ENCODE results near the gene NRXN2.

The NRXN2 gene

DNA sequence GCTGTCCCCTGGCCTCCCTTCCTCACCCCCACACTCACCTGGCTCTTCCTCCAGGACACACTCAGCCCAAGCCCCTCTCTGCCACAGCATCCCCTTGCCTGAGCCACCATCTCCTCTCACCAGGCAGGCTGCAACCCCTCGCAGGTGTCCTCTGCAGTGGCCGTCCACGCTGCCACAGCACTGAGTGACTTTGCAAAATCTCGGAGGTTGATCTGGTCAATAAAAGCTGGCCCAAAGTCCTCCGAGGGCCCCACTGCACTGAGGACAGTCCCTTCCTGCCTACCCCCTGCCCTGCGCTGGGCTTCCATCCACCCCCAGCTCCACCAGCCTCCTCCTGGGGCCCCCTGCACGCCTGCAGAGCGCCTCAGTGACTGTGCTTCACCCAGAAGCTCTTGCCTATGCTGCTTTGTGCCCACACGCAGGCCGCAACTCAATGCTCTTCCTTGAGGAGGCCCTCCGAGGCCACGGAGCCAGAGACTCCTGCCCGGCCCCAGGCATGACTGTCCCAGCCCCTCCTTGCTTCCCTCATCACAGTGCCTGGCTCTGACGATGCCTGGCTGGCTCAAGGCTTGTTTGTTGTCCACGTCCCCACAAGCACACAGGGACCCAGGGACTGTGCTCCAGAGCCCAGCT is 162.7 kb downstream of the NRXN2 start:
- DNase-seq, result no peak

DNA sequence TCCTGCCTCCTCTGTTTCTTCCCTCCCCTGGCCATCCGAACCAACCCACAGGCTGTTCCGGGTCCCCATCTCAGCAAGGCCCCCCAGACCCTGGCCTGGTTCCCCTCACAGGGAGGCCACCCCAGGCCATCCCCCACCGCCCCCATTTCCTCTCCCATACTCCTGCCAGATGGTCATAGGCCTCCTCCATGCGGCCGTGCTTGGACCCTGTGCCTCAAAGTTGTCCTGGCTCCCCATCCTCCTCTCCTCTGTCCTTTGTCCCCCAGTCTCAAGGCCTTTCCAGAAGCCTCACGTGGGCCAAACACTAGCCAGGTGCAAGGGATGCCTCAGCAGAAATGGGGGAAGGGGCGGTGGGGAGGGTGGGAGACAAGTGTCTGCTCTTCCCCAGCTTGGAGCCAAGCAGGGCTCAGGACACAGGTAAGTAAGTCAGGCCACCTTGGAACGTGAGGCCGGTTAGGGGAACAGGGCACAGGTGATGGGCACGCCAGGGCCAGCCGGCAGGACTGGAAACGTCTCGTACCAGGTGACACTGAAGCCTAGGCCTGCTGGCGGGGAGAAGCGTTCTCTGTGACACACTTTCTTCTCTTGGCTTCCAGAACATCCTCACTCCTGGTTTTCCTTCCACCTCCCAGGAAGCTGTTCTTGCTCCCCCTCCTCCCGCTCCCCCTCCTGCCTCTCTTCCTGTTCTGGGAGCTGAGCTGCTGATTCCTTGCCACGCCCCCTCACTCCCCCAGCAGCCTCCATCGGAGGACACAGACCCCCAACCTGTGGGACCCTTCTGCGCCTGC is 163.5 kb downstream of the NRXN2 start:
- no peak for DNase-seq

DNA sequence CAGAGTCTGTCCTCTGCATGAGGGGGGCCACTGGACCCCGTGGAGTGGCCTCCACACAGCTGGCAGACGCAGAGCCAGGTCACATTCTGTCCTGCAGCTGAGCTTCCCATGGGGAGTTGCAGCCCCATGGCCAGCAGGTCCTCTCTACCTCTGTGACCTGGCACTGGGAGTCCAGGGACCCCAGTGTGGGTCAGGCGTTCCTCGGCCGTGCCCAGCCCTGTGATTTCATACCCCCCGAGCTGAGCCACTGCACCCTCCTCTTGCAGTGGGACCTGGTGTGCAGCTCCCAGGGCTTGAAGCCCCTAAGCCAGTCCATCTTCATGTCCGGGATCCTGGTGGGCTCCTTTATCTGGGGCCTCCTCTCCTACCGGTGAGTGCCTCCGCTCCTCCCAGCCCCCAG is 164.1 kb downstream of the NRXN2 start:
- no peak for DNase-seq

DNA sequence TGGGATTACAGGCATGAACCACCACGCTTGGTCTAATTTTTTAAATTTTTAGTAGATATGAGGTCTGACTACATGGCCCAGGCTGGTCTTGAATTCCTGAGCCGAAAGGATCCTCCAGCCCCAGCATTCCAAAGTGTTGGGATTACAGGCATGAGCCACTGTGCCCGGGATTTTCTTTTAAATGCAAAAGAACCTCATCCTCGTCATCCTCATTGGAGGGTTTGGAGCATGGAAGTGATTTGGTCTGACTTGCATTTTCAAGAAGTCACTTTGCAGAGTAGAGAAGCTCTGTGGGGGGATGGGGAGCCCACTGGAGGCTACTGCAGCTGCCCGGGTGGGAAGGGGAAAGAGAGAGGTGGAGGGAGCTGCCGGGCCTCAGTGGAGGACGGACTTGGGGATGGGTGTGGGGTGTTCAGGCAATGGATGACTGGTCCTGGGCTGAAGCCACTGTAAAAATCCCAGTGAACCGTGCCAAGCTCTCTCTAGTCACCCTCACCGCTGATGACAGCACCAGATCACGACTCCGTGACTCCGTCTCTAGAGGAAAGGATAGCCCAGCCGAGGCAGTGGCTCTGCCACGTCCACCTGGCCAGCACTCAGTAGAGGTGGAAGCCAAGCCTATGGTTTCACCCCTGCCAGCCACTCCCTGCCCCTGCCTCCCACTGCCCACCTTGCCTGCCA is 164.8 kb downstream of the NRXN2 start:
- no peak for DNase-seq

DNA sequence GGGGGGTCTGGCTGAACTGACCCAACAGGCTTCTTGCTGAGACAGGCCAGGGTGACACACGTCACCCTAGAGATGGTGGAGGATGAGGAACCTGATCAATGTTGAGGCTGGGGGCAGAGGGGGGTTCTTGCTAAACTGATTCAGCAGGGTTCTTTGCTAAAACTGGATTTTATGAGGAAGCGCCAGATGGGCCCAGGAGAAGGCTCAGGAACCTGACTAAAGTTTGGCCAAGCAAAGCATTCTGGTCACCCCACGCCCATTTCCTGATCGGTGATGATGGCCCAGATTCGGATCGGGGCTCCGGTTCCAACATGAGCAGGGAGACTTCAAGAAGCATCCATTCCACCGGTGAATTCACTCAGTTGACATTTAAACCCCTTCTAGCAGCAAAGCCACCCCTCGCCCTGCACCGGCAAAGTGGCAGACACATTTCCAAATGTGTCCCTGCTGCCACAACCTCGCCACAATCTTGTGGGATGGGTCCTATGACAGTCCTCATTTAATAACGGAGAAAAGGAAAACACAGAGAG is 166.2 kb downstream of the NRXN2 start:
- DNase-seq, result no peak
